Upper lobe of right lung (tissue), 1 donor: ENCODE data around the gene RBL2. TPM values are rescaled to one million over a fixed set of nuclear protein-coding genes. Genes with fewer than 3 reads are reported as not detected.

Experiments used
- ATAC-seq: fragments of 200-7000 bp; cut with Tn5 transposase; one replicate; pipeline ENCODE4 v1.9.1; 2020; ENCODE audit warnings: mild to moderate bottlenecking, moderate library complexity
- DNase-seq: peaks from one replicate; pipeline ENCODE4 v3.0.0-alpha.2; 2020
- H3K27ac ChIP-seq: fragments of 200-600 bp; one replicate; pipeline ENCODE4 v1.8.0; 2022
- H3K27me3 ChIP-seq: fragments of 200-600 bp; one replicate; pipeline ENCODE4 v1.8.0; 2022; ENCODE audit warnings: mild to moderate bottlenecking
- H3K36me3 ChIP-seq: fragments of 200-600 bp; one replicate; pipeline ENCODE4 v1.8.0; 2022
- H3K4me1 ChIP-seq: fragments of 200-600 bp; one replicate; pipeline ENCODE4 v1.8.0; 2022
- H3K4me3 ChIP-seq: fragments of 200-600 bp; one replicate; pipeline ENCODE4 v1.8.0; 2022; ENCODE audit warnings: mild to moderate bottlenecking
- H3K9me3 ChIP-seq: fragments of 200-600 bp; one replicate; pipeline ENCODE4 v1.8.0; 2022
- intact Hi-C: fragments of 100-400 bp; cut with DNase I; formaldehyde crosslinking; loops from one replicate; pipeline ENCODE4 v1.11.0; 2022
- total RNA-seq: library from RNA; stranded (reverse); fragmentation: NEBNext Ultra II Directional; extraction: Animal tissue kit (Norgen Biotek cat#: 25700); gene quantifications from one replicate; pipeline ENCODE4 v1.2.1, GENCODE V29; 2021
- TF ChIP-seq, protein P1 (sequence below): fragments of 200-600 bp; IDR thresholded peaks from one replicate; pipeline ENCODE4 v1.8.0; 2022; ENCODE audit warnings: antibody characterized with exemption
- donor health status: DM: no; HTN: yes; CAD: no; lungs with severe emphysema.

RBL2 gene
- total RNA-seq, 1 donor from 2014 or later, result 97.9 TPM

DNA sequence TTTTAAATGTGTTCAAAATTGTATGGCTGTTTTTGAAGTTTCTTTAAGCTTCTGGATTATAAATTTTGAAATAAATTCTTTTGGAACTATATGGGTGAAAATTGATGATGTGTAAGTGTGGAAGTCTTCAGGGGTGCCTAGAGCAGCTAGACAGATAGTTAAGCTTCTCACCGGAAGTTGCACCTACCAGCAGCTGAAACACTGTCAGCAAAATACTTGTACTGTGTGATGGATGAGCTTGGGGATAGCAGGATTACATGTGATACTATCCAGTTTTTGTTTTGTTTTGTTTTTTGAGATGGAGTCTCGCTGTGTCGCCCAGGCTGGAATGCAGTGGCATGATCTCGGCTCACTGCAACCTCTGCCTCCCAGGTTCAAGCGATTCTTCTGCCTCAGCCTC is 19.7 kb downstream of the RBL2 start:
- H3K27me3 ChIP-seq, result no peaks in the 10 kb centered on the region
- DNase-seq, result no peak
- no peak for ATAC-seq
- H3K36me3 ChIP-seq, result peaks cover 96% of the 10 kb centered on the region
- H3K9me3 ChIP-seq, result no peaks in the 10 kb centered on the region
- TF ChIP-seq, protein P1, sequence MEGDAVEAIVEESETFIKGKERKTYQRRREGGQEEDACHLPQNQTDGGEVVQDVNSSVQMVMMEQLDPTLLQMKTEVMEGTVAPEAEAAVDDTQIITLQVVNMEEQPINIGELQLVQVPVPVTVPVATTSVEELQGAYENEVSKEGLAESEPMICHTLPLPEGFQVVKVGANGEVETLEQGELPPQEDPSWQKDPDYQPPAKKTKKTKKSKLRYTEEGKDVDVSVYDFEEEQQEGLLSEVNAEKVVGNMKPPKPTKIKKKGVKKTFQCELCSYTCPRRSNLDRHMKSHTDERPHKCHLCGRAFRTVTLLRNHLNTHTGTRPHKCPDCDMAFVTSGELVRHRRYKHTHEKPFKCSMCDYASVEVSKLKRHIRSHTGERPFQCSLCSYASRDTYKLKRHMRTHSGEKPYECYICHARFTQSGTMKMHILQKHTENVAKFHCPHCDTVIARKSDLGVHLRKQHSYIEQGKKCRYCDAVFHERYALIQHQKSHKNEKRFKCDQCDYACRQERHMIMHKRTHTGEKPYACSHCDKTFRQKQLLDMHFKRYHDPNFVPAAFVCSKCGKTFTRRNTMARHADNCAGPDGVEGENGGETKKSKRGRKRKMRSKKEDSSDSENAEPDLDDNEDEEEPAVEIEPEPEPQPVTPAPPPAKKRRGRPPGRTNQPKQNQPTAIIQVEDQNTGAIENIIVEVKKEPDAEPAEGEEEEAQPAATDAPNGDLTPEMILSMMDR, result no peak
- no peak overlapping the region for H3K4me3 ChIP-seq
- intact Hi-C loops, result no loop called here
- no peaks in the 10 kb centered on the region for H3K4me1 ChIP-seq
- no peak overlapping the region for H3K27ac ChIP-seq

DNA sequence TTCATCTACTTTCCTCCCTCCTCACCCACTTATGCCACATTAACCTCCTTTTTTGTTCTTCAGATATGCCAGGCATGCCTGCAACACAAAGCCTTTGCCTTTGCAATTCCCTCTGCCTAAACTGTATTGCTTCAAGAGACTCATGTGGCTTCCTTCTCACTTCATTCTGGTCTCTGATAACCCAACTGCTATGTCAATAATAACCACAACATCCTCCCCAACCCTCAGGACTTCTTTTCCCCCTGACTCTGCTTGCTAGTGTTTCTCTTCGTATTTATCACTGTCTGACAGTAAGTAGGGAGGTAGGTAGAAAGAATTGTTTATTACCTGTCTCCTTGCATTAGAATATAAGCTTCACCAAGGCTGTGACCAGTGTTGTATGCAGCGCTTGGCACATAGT is 22.4 kb downstream of the RBL2 start:
- intact Hi-C loops, result no loop called here
- Histone ChIP-seq H3K36me3 (peaks cover 98% of the 10 kb centered on the region), H3K9me3 (no peaks in the 10 kb centered on the region)

DNA sequence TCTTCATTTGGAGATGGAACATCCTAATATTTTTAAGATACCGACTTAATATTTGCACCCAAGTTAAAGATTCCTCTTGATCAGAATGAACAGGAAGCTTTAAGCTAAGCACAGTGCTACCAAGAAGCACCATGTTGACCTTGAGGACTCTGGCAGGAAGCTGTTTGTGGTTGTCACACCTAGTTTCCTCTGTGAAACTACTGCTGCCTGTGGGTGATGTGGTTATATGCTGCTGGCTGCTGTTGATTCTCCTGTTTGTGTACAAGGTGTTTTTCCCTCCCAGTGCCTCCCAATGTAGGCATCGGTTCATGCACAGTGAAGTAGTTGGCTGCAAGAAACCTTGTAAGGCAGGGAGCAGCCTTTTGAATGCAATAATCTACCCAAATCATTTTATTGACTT is 23.4 kb downstream of the RBL2 start:
- DNase-seq (no peak), ATAC-seq (peak; percentile 72)
- Histone ChIP-seq H3K4me3 (no peak overlapping the region), H3K36me3 (peaks cover 98% of the 10 kb centered on the region), H3K9me3 (no peaks in the 10 kb centered on the region), H3K27ac (no peak overlapping the region), H3K27me3 (no peaks in the 10 kb centered on the region), H3K4me1 (no peaks in the 10 kb centered on the region)
- TF ChIP-seq, protein P1, result no peak
- intact Hi-C loops, result no loop called here

More for the DNA sequence above, 22.4 kb downstream of the RBL2 start:
- Histone ChIP-seq H3K4me3 (no peak overlapping the region), H3K27ac (no peak overlapping the region), H3K4me1 (no peaks in the 10 kb centered on the region), H3K27me3 (no peaks in the 10 kb centered on the region)
- DNase-seq (no peak), ATAC-seq (peak; percentile 33)
- TF ChIP-seq, protein P1, result no peak

DNA sequence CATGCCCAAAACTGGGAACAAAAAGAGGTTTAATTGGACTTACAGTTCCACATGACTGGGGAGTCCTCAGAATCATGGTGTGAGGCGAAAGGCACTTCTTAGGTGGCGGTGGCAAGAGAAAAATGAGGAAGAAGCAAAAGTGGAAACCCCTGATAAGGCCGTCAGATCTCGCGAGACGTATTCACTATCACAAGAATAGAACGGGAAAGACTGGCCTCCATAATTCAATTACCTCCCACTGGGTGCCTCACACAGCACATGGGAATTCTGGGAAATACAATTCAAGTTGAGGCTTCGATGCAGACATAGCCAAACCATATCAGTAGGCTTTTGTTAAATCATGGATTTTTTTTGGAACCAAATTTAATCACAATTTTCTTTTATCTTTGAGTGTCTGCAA is 24.4 kb downstream of the RBL2 start:
- peaks cover 100% of the 10 kb centered on the region for H3K36me3 ChIP-seq
- ATAC-seq (no peak), DNase-seq (no peak)
- no peak overlapping the region for H3K27ac ChIP-seq
- H3K27me3 ChIP-seq, result no peaks in the 10 kb centered on the region
- no peaks in the 10 kb centered on the region for H3K9me3 ChIP-seq
- no peak overlapping the region for H3K4me3 ChIP-seq
- intact Hi-C loops, result no loop called here
- no peaks in the 10 kb centered on the region for H3K4me1 ChIP-seq
- TF ChIP-seq, protein P1, result no peak

DNA sequence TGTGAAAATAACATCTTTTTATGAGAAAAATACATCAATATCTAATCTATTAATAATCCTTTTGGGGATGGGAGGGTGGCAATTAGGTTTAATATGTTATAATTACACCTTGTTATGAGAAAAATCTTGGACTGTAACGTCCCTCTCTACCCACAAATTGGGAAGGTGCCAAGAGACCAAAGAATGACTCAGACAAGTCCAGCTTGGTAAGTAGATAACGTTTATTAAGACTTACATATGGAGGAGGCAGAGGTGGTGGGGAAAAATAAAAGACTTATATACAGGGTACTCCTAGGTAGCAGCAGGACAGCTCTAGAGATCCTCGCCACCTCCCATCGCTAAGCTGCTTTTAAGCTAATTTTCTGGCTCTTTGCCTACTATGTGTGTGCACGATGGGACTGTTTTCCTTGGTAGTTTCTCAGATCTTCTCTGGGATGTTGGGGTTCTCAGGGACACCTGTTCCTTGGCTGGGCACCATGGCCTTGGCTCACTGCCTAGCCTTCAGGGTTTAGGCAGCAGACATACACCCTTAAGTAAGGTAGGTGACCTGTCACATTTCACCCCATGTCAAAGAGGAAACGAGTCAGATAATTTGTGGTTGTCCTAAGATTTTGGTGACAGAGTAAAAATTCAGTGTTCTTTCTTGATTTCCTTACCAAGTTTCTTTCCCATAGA is 31.5 kb downstream of the RBL2 start:
- Histone ChIP-seq H3K27ac (no peak overlapping the region), H3K36me3 (peaks cover 96% of the 10 kb centered on the region), H3K4me1 (no peaks in the 10 kb centered on the region), H3K27me3 (no peaks in the 10 kb centered on the region), H3K4me3 (no peak overlapping the region), H3K9me3 (no peaks in the 10 kb centered on the region)
- DNase-seq, result no peak
- no peak for ATAC-seq
- intact Hi-C loops, result no loop called here
- TF ChIP-seq, protein P1, result no peak

DNA sequence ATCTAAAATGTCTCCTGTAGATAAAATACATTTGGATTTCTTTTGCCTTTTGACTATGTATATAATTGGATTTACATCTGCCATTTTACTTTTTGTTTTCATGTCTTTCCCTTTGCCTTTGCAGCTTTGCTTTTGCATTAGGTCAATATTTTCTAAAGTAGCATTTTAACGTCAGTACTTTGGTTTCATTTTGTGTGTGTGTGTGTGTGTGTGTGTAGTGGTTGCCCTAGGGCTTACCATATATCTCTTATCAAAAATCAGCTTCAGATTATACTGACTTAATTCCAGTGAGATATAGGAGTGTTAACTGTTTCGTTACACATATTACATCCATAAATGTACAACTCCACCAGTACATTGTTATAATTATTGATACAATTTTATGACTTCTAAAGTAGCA is 42.6 kb downstream of the RBL2 start:
- ATAC-seq (no peak), DNase-seq (no peak)
- Histone ChIP-seq H3K27me3 (no peaks in the 10 kb centered on the region), H3K36me3 (peaks cover 95% of the 10 kb centered on the region), H3K4me1 (no peaks in the 10 kb centered on the region), H3K9me3 (no peaks in the 10 kb centered on the region), H3K4me3 (no peak overlapping the region), H3K27ac (no peak overlapping the region)
- intact Hi-C loops, result loop anchor here (10.0 kb wide), 1 partner anchor 158 kb away; no protein-coding TSS in a partner anchor
- TF ChIP-seq, protein P1, result no peak
